ENCODE results near the gene CEPT1.

- TF ChIP-seq, protein P1, sequence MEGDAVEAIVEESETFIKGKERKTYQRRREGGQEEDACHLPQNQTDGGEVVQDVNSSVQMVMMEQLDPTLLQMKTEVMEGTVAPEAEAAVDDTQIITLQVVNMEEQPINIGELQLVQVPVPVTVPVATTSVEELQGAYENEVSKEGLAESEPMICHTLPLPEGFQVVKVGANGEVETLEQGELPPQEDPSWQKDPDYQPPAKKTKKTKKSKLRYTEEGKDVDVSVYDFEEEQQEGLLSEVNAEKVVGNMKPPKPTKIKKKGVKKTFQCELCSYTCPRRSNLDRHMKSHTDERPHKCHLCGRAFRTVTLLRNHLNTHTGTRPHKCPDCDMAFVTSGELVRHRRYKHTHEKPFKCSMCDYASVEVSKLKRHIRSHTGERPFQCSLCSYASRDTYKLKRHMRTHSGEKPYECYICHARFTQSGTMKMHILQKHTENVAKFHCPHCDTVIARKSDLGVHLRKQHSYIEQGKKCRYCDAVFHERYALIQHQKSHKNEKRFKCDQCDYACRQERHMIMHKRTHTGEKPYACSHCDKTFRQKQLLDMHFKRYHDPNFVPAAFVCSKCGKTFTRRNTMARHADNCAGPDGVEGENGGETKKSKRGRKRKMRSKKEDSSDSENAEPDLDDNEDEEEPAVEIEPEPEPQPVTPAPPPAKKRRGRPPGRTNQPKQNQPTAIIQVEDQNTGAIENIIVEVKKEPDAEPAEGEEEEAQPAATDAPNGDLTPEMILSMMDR (IDR thresholded peaks at IDR 0.05; ENCODE audit: low read length): no peak
- no peak for TF ChIP-seq EZH2 (IDR thresholded peaks at IDR 0.05; ENCODE audit: borderline replicate concordance, low read length)
Measured at GRCh38 chr1:111164151-111164550, 24.1 kb downstream of the CEPT1 start.
